OCI-LY1 (cell line): ENCODE measurements around the gene PPP2R2C.

ENCODE experiments used
- H2AFZ ChIP-seq: fragments of 200-600 bp; sonication (generic), shearing (Covaris generic); 2 replicates; pipeline ENCODE4 v1.6.0; 2014; ENCODE audit warnings: antibody characterized with exemption, mild to moderate bottlenecking, low read length
- H3F3A ChIP-seq: fragments of 200-600 bp; sonication (generic), shearing (Covaris generic); 2 replicates; pipeline ENCODE4 v1.6.0; 2014; ENCODE audit warnings: mild to moderate bottlenecking, antibody characterized with exemption, low read length, moderate library complexity; ENCODE audit not compliant: insufficient read depth
- H3K27ac ChIP-seq: fragments of 200-600 bp; sonication (generic); 2 replicates; pipeline ENCODE4 v1.5.1; 2014; ENCODE audit warnings: low read length, mixed run types, mild to moderate bottlenecking, low read depth; ENCODE audit not compliant: poor library complexity, severe bottlenecking
- H3K27me3 ChIP-seq: fragments of 200-600 bp; sonication (generic); 2 replicates; pipeline ENCODE4 v1.6.0; 2014; ENCODE audit warnings: antibody characterized with exemption, mild to moderate bottlenecking, low read length, moderate library complexity; ENCODE audit not compliant: insufficient read depth
- H3K36me3 ChIP-seq: fragments of 200-600 bp; sonication (generic); 2 replicates; pipeline ENCODE4 v1.6.1; 2014; ENCODE audit warnings: mild to moderate bottlenecking, antibody characterized with exemption, low read length, moderate library complexity, mixed read lengths; ENCODE audit not compliant: insufficient read depth
- H3K4me1 ChIP-seq: fragments of 200-600 bp; sonication (generic); 2 replicates; pipeline ENCODE4 v1.5.1; 2014; ENCODE audit warnings: mild to moderate bottlenecking, low read length, moderate library complexity; ENCODE audit not compliant: insufficient read depth, severe bottlenecking
- H3K4me2 ChIP-seq: fragments of 200-600 bp; sonication (generic), shearing (Covaris generic); 2 replicates; pipeline ENCODE4 v1.6.1; 2014; ENCODE audit warnings: low read length
- H3K4me3 ChIP-seq: fragments of 200-600 bp; sonication (generic); 2 replicates; pipeline ENCODE4 v1.5.1; 2014; ENCODE audit warnings: low read length, low read depth, mild to moderate bottlenecking, mixed read lengths; ENCODE audit not compliant: poor library complexity, severe bottlenecking
- H3K79me2 ChIP-seq: fragments of 200-600 bp; shearing (Covaris generic); 2 replicates; pipeline ENCODE4 v1.6.1; 2016; ENCODE audit warnings: mixed run types, low read length, mixed read lengths; ENCODE audit not compliant: insufficient read depth
- H3K9ac ChIP-seq: fragments of 200-600 bp; sonication (generic), shearing (Covaris generic); 2 replicates; pipeline ENCODE4 v1.6.1; 2014; ENCODE audit warnings: mild to moderate bottlenecking, low read length, mixed read lengths
- H3K9me2 ChIP-seq: fragments of 200-600 bp; sonication (generic), shearing (Covaris generic); 2 replicates; pipeline ENCODE4 v1.6.1; 2014; ENCODE audit warnings: low read depth, mild to moderate bottlenecking, low read length, mixed read lengths
- H3K9me3 ChIP-seq: fragments of 200-600 bp; shearing (Covaris generic); 2 replicates; pipeline ENCODE4 v1.6.1; 2014; ENCODE audit warnings: low read length, mixed read lengths
- H4K20me1 ChIP-seq: fragments of 200-600 bp; sonication (generic), shearing (Covaris generic); 2 replicates; pipeline ENCODE4 v1.6.0; 2016; ENCODE audit warnings: mild to moderate bottlenecking, low read length; ENCODE audit not compliant: insufficient read depth
- EZH2 ChIP-seq: fragments of 200-600 bp; sonication (generic), shearing (Covaris generic); IDR thresholded peaks from 2 replicates; pipeline ENCODE4 v1.8.0; 2017; ENCODE audit warnings: borderline replicate concordance, mixed run types, mild to moderate bottlenecking, antibody characterized with exemption, low read length, moderate library complexity, mixed read lengths
- TF ChIP-seq, protein P1 (sequence below): fragments of 200-600 bp; sonication (generic), shearing (Covaris generic); IDR thresholded peaks from 2 replicates; pipeline ENCODE4 v1.5.1; 2017; ENCODE audit warnings: mild to moderate bottlenecking, antibody characterized with exemption, low read length, moderate library complexity, mixed read lengths

Gene PPP2R2C

DNA sequence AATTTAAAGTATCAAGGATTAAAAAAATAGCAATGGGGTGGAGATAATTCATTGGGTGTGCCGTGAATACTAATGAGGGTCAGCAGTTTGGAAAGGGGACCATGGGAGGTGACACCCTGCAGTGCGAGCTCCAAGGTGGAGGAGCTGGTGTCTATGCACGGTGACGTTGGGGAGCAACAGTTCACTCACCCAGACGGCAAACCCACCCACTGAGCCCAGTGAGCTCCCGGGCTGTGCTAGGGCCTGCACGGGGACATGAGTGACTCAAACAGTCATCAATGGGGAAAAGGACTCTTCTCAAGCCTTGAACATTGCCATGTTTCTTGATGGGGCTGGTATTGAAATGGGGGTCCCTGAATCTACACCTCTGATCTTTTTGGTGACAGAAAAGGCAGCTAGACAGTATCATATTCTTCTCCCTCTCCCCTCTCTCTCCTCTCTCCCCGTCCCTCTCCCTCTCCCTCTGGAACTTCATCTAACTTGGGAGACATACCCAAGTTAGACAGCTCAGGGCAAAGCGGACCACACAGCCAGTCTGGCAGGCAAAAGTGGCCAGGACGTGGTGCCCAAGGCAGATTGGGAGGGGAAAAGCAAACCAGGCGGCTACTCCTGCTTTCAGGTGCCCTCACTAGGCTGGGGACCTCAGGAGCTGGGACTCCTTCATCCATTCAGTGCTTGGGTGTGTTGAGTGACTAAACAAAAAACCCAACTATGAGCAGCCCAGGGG, 26.3 kb upstream of the PPP2R2C start:
- H3K36me3 ChIP-seq, result no peaks in the 10 kb centered on the region
- H3K4me1 ChIP-seq, result no peaks in the 10 kb centered on the region
- H3K79me2 ChIP-seq, result no peaks in the 10 kb centered on the region
- no peak overlapping the region for H3K4me2 ChIP-seq
- no peak overlapping the region for H3K27ac ChIP-seq
- no peaks in the 10 kb centered on the region for H3K9me2 ChIP-seq
- no peaks in the 10 kb centered on the region for H4K20me1 ChIP-seq
- H3K9ac ChIP-seq, result no peak overlapping the region
- TF ChIP-seq, protein P1, sequence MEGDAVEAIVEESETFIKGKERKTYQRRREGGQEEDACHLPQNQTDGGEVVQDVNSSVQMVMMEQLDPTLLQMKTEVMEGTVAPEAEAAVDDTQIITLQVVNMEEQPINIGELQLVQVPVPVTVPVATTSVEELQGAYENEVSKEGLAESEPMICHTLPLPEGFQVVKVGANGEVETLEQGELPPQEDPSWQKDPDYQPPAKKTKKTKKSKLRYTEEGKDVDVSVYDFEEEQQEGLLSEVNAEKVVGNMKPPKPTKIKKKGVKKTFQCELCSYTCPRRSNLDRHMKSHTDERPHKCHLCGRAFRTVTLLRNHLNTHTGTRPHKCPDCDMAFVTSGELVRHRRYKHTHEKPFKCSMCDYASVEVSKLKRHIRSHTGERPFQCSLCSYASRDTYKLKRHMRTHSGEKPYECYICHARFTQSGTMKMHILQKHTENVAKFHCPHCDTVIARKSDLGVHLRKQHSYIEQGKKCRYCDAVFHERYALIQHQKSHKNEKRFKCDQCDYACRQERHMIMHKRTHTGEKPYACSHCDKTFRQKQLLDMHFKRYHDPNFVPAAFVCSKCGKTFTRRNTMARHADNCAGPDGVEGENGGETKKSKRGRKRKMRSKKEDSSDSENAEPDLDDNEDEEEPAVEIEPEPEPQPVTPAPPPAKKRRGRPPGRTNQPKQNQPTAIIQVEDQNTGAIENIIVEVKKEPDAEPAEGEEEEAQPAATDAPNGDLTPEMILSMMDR, result no peak
- TF ChIP-seq EZH2, result no peak
- no peaks in the 10 kb centered on the region for H3F3A ChIP-seq
- H3K4me3 ChIP-seq, result no peak overlapping the region
- H2AFZ ChIP-seq, result no peak overlapping the region
- H3K9me3 ChIP-seq, result no peaks in the 10 kb centered on the region
- no peaks in the 10 kb centered on the region for H3K27me3 ChIP-seq

DNA sequence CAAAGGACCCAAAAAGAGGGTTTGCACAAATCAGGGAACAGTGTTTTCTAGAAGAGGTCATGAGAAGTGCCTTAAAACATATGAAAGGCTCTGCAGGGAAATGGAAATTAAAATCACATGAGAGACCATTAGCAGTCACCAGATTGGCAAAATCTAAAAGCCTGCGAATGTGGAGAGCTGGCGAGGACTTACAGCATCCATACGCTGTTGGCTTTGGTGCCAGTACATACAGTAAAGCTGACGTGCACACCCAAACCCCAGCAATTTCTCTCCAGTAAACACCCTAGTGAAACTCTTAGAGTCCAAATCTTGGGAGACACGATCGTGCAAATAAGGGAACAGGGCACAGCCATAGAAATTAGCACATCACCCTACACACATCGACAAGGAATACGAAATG, 25.4 kb upstream of the PPP2R2C start:
- no peaks in the 10 kb centered on the region for H3F3A ChIP-seq
- no peaks in the 10 kb centered on the region for H3K79me2 ChIP-seq
- no peaks in the 10 kb centered on the region for H3K36me3 ChIP-seq
- H3K9ac ChIP-seq, result no peak overlapping the region
- no peaks in the 10 kb centered on the region for H3K9me3 ChIP-seq
- H3K4me3 ChIP-seq, result no peak overlapping the region
- H2AFZ ChIP-seq, result no peak overlapping the region
- TF ChIP-seq, protein P1, result no peak
- no peak for TF ChIP-seq EZH2
- H3K4me1 ChIP-seq, result no peaks in the 10 kb centered on the region
- no peaks in the 10 kb centered on the region for H3K27me3 ChIP-seq
- no peak overlapping the region for H3K4me2 ChIP-seq
- no peak overlapping the region for H3K27ac ChIP-seq
- no peaks in the 10 kb centered on the region for H4K20me1 ChIP-seq
- no peaks in the 10 kb centered on the region for H3K9me2 ChIP-seq

DNA sequence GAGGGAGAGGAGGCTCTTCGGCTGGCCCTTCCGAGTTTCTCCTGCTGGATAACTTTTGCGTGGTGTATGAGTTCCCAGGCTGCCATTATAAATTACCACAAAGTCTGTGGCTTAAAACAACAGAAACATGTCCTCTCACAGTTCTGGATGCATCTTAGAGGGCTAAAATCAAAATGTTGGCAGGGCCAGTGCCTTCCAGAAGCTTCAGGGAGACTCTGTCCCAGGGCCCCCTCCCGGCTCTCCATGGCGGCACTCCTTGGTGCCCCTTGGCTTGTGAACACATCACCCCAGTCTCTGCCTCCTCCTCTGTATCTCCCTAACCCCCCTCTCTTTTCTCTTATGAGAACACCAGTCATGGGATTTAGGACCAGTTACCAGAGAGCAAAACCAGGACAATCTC, 23.3 kb upstream of the PPP2R2C start:
- no peaks in the 10 kb centered on the region for H3K9me3 ChIP-seq

More for the DNA sequence above, 23.3 kb upstream of the PPP2R2C start:
- no peaks in the 10 kb centered on the region for H3K4me1 ChIP-seq
- H3K36me3 ChIP-seq, result no peaks in the 10 kb centered on the region
- H3K9ac ChIP-seq, result no peak overlapping the region
- H3K27ac ChIP-seq, result no peak overlapping the region
- H3K27me3 ChIP-seq, result no peaks in the 10 kb centered on the region
- TF ChIP-seq, protein P1, result no peak
- no peak for TF ChIP-seq EZH2
- H3K4me2 ChIP-seq, result no peak overlapping the region
- H3K4me3 ChIP-seq, result no peak overlapping the region
- H3F3A ChIP-seq, result no peaks in the 10 kb centered on the region
- H3K9me2 ChIP-seq, result no peaks in the 10 kb centered on the region
- no peaks in the 10 kb centered on the region for H4K20me1 ChIP-seq
- no peak overlapping the region for H2AFZ ChIP-seq
- no peaks in the 10 kb centered on the region for H3K79me2 ChIP-seq
